B cell (primary cell): Measurements from ENCODE around the gene PLD4. TPM values are rescaled to one million over a fixed set of nuclear protein-coding genes. Genes with fewer than 3 reads are reported as not detected.
A peak's percentile ranks its signal among the peaks of the same experiment; 100 is the strongest.

Experiments used
- ATAC-seq: fragments of 200-7000 bp; cut with Tn5 transposase; one replicate; pipeline ENCODE4 v1.10.0; 2021; ENCODE audit warnings: low read depth, mild to moderate bottlenecking, moderate number of reproducible peaks, moderate library complexity
- CTCF ChIA-PET: fragments of 350-600 bp; sonication (Branson Sonifier 250); formaldehyde crosslinking; loops from one replicate; lab custom pipeline; 2021; ENCODE audit warnings: antibody characterized with exemption, inconsistent platforms; lab: Charles Lee
- POLR2A ChIA-PET: fragments of 350-600 bp; sonication (Branson Sonifier 250); formaldehyde crosslinking; loops from one replicate; lab custom pipeline; 2021; ENCODE audit warnings: antibody characterized with exemption; lab: Charles Lee
- DNase-seq: peaks from one replicate; pipeline ENCODE4 v3.0.0; 2013
- H2AFZ ChIP-seq: 2 replicates; pipeline ENCODE4 v1.6.1; 2012; ENCODE audit warnings: mild to moderate bottlenecking, low read depth, low read length; ENCODE audit not compliant: insufficient read depth, poor library complexity, severe bottlenecking
- H3K27ac ChIP-seq, 2 donors: 1 replicate in 1 of 2; 2 replicates in 1 of 2; pipeline ENCODE4 v1.5.1; 2012 to 2013; ENCODE audit warnings: low read length in 2 of 2, mild to moderate bottlenecking in 2 of 2, moderate library complexity in 1 of 2
- H3K27me3 ChIP-seq, 4 experiments: fragments of 200-600 bp in 1 of 4; sonication (generic) in 1 of 4; replicated peaks in 1 of 4; 1 replicate in 2 of 4; 2 replicates in 2 of 4; pipeline versions ENCODE4 v1.6.1 to v1.7.0; 2013 to 2016; ENCODE audit warnings: low read length in 3 of 4, mild to moderate bottlenecking in 2 of 4, mixed read lengths in 1 of 4, moderate library complexity in 1 of 4; ENCODE audit not compliant: insufficient read depth in 4 of 4, control insufficient read depth in 3 of 4; ENCODE audit errors: control extremely low read depth in 1 of 4
- H3K36me3 ChIP-seq, 2 experiments: replicated peaks in 1 of 2; 1 replicate in 1 of 2; 2 replicates in 1 of 2; pipeline versions ENCODE4 v1.6.1 to v1.7.1; 2013; ENCODE audit warnings: low read length in 1 of 2; ENCODE audit not compliant: insufficient read depth in 2 of 2, control insufficient read depth in 1 of 2; ENCODE audit errors: control extremely low read depth in 1 of 2, extremely low read depth in 1 of 2
- H3K4me1 ChIP-seq, 2 donors: fragments of 200-600 bp in 1 of 2; sonication (generic) in 1 of 2; 1 replicate in 1 of 2; 2 replicates in 1 of 2; pipeline versions ENCODE4 v1.5.1 to v1.6.1; 2013 to 2017; ENCODE audit warnings: low read length in 2 of 2; ENCODE audit not compliant: control insufficient read depth in 2 of 2, insufficient read depth in 2 of 2
- H3K4me2 ChIP-seq: replicated peaks from 2 replicates; pipeline ENCODE3; 2012; ENCODE audit warnings: mild to moderate bottlenecking, low read depth, low read length; ENCODE audit not compliant: poor library complexity, severe bottlenecking
- H3K4me3 ChIP-seq, 5 experiments: fragments of 200-600 bp in 1 of 5; sonication (generic) in 1 of 5; 1 replicate in 3 of 5; 2 replicates in 2 of 5; pipeline versions ENCODE4 v1.5.1 to v1.7.0; 2011 to 2016; ENCODE audit warnings: low read length in 4 of 5, mild to moderate bottlenecking in 4 of 5, low read depth in 2 of 5, control low read depth in 1 of 5, moderate library complexity in 1 of 5; ENCODE audit not compliant: insufficient read depth in 1 of 5; ENCODE audit errors: control extremely low read depth in 1 of 5, extremely low read depth in 1 of 5
- H3K79me2 ChIP-seq: fragments of 200-600 bp; sonication (generic); one replicate; pipeline ENCODE4 v1.6.0; 2016; ENCODE audit warnings: low read length; ENCODE audit not compliant: control insufficient read depth, insufficient read depth
- H3K9ac ChIP-seq: fragments of 200-600 bp; sonication (generic); 2 replicates; pipeline ENCODE4 v1.6.1; 2017; ENCODE audit warnings: mild to moderate bottlenecking, low read length, moderate library complexity
- H3K9me3 ChIP-seq, 3 donors: one replicate each; pipeline versions ENCODE4 v1.6.1 to v1.7.1; 2013; ENCODE audit warnings: low read length in 2 of 3; ENCODE audit not compliant: control insufficient read depth in 2 of 3, insufficient read depth in 1 of 3; ENCODE audit errors: control extremely low read depth in 1 of 3
- H4K20me1 ChIP-seq: 2 replicates; pipeline ENCODE4 v1.6.0; 2012; ENCODE audit warnings: mild to moderate bottlenecking, low read length; ENCODE audit not compliant: insufficient read depth, control insufficient read depth, poor library complexity, severe bottlenecking
- H3K27ac Mint-ChIP-seq: one replicate; pipeline ENCODE4 v1.8.0; 2021; ENCODE audit warnings: mixed read lengths
- H3K27me3 Mint-ChIP-seq: one replicate; pipeline ENCODE4 v1.8.0; 2021; ENCODE audit warnings: mixed read lengths
- H3K4me1 Mint-ChIP-seq: one replicate; pipeline ENCODE4 v1.8.0; 2021; ENCODE audit warnings: mixed read lengths
- H3K4me3 Mint-ChIP-seq: one replicate; pipeline ENCODE4 v1.8.0; 2021; ENCODE audit warnings: mixed read lengths
- H3K9me3 Mint-ChIP-seq: one replicate; pipeline ENCODE4 v1.8.0; 2022; ENCODE audit warnings: mixed read lengths; ENCODE audit not compliant: insufficient read depth
- CTCF ChIP-seq: fragments of 200-600 bp; IDR thresholded peaks from one replicate; pipeline ENCODE4 v1.8.0; 2022; ENCODE audit warnings: antibody characterized with exemption, mild to moderate bottlenecking
- EZH2 ChIP-seq: IDR thresholded peaks from 2 replicates; pipeline ENCODE4 v1.6.1; 2012; ENCODE audit warnings: borderline replicate concordance, low read depth, mild to moderate bottlenecking, moderate library complexity, low read length; ENCODE audit not compliant: insufficient read depth, poor library complexity, severe bottlenecking
- WGBS: methylation state at CpG from one replicate; pipeline ENCODE4 v1.1.5; 2013; ENCODE audit warnings: missing lambda C conversion rate; ENCODE audit not compliant: insufficient coverage; 5-methylcytosine and 5-hydroxymethylcytosine counted together
- intact Hi-C: fragments of 100-400 bp; cut with micrococcal nuclease; formaldehyde crosslinking; loops from one replicate; pipeline ENCODE4 v1.10.0; 2022
- polyA plus RNA-seq: library from polyadenylated mRNA; depleted of rRNA; stranded (reverse); fragments of >200 nt; gene quantifications from 2 replicates; pipeline ENCODE4 v1.2.3, GENCODE V29; 2012
- total RNA-seq, 2 donors: library from RNA; stranded (reverse); fragments of 120-200 nt in 1 of 2; gene quantifications; 1 replicate in 1 of 2; 2 replicates in 1 of 2; pipeline versions ENCODE4 v1.2.3 to v1.2.4, GENCODE V29; 2013 to 2022

PLD4 gene
- total and polyA plus RNA-seq, 2 donors (not counting 1 experiment from before 2014, with no cell fraction given), result 49.9 to 79.7 TPM

DNA sequence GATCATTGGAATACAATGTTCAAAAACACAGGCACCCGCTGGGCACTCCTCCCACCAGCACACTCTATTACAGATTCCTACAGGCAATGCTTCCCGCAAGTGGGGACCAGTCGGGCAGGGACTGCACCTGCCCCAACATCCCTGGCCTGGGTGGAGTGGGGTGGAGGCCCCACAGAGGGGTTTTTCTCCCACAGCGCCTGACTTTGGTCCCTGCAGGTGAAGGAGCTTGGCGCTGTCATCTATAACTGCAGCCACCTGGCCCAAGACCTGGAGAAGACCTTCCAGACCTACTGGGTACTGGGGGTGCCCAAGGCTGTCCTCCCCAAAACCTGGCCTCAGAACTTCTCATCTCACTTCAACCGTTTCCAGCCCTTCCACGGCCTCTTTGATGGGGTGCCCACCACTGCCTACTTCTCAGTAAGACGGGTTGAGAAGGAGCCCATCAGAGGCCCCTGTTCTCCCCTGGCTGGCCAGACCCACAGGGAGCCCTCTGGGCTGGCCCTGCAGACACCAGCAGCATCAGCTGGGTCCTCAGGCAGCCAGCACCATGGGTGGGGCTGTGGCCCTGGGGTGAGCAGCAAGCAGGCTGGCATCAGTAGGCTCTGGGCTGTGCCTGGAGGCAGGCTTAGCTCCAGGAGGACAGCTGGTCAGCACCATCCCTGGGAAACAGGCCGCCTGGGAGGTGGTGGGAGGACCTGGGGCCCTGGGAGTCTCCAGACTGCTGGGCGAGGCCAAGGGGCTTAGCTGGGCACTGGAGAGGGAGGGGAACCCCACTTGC lies 6.0 kb downstream of the PLD4 start:
- Histone ChIP-seq H3K36me3 (peaks cover 0 to 35% of the 10 kb centered on the region in 2 experiments), H2AFZ (no peak overlapping the region), H3K4me3 (no peak overlapping the region), H3K9me3 (no peaks in the 10 kb centered on the region), H3K9ac (no peak overlapping the region), H3K27ac (no peak overlapping the region), H3K27me3 (peaks cover 0 to 7% (median 2%) of the 10 kb centered on the region in 4 experiments), H3K79me2 (peaks cover 32% of the 10 kb centered on the region), H3K4me1 (peaks cover 23 to 43% of the 10 kb centered on the region in 2 donors), H3K4me2 (no peak overlapping the region), H4K20me1 (peaks cover 34% of the 10 kb centered on the region)
- TF ChIP-seq EZH2 (no peak), CTCF (no peak)
- CTCF ChIA-PET, result interaction anchor here (0.9 to 1.3 kb wide), 3 partner anchors 30 to 36 kb away, joined by 3 to 4 read pairs (median 3); no protein-coding TSS in a partner anchor
- Mint-ChIP-seq H3K27ac (no peak overlapping the region), H3K4me1 (peaks cover 37% of the 10 kb centered on the region), H3K9me3 (no peaks in the 10 kb centered on the region), H3K27me3 (peaks cover 4% of the 10 kb centered on the region), H3K4me3 (no peak overlapping the region)
- WGBS, result 91% methylated on average over 8 of the region's 10 CpGs
- no peak for ATAC-seq
- peak; percentile 14 for DNase-seq
- POLR2A ChIA-PET, result no interaction called here
- intact Hi-C loops, result no loop called here

DNA sequence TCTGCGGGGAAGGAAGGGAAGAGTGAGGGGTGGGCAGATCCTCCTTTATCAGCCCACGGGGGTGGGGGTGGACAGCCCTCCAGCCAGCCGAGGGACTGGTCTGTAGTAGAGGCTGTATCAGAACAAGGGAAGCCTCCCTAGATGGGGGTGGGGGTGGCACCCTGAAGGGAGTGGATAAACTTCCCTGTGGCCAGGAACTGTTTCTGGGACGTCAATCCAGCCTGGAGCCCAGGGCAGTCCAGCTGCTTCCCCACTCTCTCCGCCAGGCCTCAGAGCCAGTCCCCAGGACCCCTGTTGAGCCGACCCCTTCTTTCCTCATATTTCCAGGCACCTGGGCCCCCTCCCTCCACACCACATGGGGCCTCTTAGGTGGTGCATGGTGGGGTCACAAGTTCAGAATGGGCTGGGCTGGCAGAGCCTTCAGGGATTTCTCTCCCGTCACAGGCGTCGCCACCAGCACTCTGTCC lies 6.7 kb downstream of the PLD4 start:
- Mint-ChIP-seq H3K4me3 (no peak overlapping the region), H3K4me1 (peaks cover 34% of the 10 kb centered on the region), H3K27ac (no peak overlapping the region), H3K9me3 (no peaks in the 10 kb centered on the region), H3K27me3 (peaks cover 4% of the 10 kb centered on the region)
- Histone ChIP-seq H3K36me3 (peaks cover 0 to 35% of the 10 kb centered on the region in 2 experiments), H4K20me1 (peaks cover 34% of the 10 kb centered on the region), H2AFZ (no peak overlapping the region), H3K9ac (no peak overlapping the region), H3K79me2 (peaks cover 25% of the 10 kb centered on the region), H3K4me1 (peaks cover 16 to 37% of the 10 kb centered on the region in 2 donors), H3K9me3 (no peaks in the 10 kb centered on the region), H3K27me3 (peaks cover 0 to 7% (median 2%) of the 10 kb centered on the region in 4 experiments), H3K27ac (no peak overlapping the region), H3K4me2 (no peak overlapping the region), H3K4me3 (no peak overlapping the region)
- CTCF ChIA-PET, result interaction anchor here (0.9 to 1.3 kb wide), 4 partner anchors 31 to 115 kb away, joined by 3 to 4 read pairs (median 3); no protein-coding TSS in a partner anchor
- intact Hi-C loops, result no loop called here
- WGBS, result 85% methylated on average over 3 of the region's 9 CpGs
- POLR2A ChIA-PET, result no interaction called here
- ATAC-seq, result no peak
- no peak for DNase-seq
- no peak for TF ChIP-seq EZH2
- no peak for TF ChIP-seq CTCF
